ENCODE results near the gene CNOT6.

The CNOT6 gene

DNA sequence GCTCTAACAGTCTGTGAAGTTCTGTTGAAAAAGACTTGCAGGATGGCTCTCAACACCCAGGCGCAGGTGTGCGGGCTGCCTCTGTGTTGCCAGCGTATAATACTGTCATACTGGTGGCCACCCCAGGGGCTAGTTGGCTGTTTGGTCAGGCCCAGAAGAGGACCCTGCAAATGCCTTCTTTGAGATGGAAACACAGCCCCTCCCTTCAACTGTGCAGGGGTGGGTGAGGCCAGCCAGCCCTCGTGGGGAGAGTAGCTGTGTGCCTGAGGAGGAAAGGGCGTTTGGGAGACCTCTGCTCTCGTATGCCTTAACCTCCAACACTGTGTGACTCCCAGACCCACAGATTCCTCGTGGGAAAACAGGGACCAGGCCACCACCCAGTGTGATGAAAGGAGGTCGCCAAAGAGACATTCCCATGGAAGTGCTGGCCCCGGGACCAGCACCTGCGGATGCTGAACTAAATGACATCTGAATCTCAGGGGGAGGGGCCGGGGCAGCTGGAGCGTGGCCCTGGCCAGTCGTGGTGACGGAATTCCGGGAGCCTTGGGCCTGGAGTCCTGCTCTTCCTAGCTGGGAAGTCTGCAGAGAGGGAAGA lies 108.4 kb downstream of the CNOT6 start:
- no peak for DNase-seq

DNA sequence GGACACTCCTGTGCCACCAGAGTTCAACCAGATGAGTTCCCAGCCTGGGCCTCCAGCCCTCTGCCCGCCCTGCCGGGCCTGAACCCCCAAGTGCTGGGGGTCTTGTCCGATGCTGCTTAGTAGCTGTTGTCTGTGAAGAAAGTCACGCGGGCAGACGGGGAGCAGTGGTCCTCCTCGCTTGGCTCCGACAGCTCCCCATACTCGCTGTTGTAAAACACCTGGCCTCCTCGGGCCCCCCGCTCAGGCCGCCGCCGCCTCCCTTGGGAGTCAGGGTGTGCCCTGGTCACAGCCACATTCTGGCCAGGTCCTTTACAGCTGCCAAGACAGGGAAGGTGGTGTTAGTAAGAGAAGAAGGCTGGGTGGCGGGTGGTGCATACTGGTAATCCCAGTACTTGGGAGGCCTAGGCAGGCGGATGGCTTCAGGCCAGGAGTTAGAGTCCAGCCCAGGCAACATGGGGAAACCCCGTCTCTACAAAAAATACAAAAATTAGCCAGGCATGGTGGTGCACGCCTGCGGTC lies 109.0 kb downstream of the CNOT6 start:
- no peak for DNase-seq

DNA sequence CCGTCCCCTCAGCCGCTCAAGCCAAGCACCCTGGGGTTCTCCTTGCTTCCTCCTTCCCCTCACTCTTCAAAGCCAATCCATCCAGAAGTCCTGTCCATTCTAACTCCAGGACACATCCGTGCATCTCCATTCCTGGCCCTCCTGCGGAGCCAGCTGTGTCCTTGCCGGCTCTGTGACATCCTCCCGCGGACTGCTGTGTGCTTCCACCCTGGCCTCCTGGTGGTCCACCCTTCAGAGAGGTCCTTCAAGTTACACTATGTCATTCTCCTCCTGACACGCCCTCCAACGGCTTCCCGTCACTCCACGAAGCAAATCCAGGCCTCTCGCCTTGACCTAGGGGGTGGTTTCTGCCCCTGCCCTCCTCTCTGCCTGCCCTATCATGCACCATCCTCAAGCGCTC lies 110.1 kb downstream of the CNOT6 start:
- no peak for DNase-seq

DNA sequence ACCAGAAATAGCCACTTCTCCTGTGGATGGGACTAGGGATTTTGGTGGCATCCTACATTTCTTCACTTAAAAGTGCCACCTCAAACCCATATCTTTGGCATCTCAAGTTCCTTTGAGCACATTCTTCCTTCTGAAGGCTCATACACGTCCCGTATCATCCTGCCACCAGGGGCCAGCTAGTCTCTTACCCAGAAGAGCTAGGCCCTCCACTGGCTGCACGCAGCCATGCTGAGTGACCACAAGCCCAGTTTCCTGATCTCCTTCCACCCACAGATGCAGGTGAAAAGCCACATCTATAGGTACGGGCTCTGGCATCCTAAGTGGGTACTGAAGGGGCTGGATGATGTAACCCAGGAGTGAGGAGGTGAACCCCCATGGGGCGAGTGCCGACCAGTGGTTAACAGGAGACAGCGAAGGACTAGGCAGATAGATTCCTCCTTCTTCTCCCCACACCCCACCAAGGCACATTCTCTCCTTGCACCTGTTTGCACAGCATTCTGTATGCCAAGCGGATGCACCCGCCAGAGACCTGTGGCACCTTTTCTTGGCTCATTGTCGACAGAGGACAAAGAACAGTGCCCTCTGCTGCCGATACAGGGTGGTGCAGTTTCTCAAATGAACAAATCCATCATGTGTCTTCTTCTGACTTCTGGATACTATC lies 111.5 kb downstream of the CNOT6 start:
- DNase-seq, result peak; percentile 71

DNA sequence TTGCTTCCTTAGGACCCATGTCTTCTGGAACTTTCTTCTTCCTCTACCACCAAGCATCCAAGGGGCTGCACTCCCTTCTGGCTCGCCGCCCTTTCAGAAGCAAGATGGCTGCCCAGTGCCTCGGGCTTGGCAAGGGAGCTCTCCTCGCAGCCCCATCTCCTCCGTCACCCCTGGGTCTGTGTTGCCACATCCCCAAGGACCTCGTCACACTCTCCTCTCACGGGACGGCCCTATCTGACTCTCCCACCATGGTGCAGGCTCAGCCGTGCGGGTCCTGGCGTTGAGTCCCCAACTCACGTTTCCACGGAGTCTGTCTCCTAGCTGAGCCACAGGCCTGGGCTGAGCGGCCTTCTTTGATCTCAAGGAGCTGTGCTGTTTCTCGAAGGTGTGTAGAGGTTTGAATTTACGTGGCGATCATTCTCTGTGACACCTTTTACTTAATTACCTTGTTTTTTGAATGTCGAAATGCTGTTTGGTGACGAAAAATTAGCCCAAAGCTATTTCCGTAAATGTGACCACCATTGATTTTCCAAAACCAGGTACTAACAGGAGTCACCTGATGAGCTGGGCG lies 112.1 kb downstream of the CNOT6 start:
- no peak for DNase-seq

DNA sequence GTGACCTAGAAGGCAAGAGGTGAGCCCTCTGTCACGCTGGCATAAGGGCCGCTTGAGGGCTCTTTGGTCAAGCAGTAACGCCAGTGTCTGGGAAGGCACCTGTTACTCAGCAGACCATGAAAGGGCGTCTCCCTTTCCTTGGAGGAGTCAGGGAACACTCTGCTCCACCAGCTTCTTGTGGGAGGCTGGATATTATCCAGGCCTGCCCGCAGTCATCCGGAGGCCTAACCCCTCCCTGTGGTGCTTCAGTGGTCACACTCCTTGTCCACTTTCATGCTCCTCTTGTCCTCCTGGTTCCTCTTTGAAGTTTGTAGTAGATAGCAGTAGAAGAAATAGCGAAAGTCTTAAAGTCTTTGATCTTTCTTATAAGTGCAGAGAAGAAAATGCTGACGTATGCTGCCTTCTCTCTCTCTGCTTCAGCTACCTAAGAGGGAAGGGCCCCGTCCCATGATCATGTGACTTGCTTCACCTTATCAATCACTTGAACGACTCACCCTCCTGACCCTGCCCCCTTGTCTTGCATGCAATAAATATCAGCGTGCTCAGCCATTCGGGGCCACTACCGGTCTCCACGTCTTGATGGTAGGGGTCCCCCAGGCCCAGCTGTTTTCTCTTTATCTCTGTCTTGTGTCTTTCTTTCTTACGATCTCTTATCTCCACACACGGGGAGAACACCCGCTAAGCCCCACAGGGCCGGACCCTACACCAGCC lies 113.8 kb downstream of the CNOT6 start:
- DNase-seq, result no peak

DNA sequence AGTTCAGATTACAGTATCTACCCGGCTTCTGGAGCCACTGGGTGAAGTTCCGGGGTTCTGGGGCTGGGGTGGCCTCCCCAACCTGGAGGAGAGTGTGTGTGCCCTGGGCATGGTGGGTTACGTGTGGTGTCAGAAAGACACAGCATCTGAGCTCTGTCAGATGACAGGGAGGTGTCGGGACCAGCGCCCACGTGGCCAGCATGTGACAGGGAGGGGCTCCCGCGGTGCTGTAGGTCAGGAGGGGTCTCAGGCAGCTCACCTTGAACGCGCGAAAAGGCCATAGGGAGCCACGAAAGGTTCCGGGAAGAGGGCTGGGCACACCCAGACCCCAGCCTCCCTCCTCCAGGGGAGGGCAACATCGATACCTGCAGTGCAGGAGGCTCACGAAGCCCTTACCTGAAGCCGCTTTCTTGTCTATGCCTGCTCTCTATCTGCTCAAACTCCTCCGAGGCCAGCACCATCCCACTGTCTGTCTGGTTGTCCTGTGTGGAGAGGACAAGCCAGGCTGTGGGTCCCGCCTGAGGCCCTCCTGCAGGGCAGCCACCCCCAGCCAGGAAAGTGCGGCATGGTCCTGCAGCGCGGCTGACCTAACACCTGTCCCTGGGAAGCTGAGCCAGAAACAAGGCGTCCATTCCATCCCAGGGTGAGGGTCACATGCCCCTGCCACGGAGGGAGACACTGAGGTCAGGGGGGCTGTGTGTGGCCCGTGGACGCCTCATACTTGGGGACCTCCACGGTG lies 114.6 kb downstream of the CNOT6 start:
- DNase-seq, result no peak

DNA sequence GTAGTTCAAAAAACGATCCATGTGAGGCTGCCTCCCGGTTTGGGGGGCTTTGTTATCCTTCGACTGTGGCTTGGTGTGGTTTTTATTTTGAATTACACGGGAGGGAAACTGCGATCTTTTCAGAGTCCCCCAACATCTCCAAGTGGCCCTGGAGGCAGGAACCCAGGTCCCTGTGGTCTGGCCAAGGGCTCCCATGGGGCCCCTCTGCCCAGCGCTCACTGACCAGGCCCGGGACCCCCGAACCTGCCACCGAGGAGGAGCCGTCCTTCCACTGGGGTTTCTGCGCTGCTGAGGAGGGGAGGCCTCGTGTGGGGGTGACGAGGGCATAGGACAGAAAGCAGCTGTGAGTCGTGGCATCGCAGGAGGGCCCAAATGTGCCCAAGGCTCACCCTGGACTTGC lies 115.2 kb downstream of the CNOT6 start:
- no peak for DNase-seq

DNA sequence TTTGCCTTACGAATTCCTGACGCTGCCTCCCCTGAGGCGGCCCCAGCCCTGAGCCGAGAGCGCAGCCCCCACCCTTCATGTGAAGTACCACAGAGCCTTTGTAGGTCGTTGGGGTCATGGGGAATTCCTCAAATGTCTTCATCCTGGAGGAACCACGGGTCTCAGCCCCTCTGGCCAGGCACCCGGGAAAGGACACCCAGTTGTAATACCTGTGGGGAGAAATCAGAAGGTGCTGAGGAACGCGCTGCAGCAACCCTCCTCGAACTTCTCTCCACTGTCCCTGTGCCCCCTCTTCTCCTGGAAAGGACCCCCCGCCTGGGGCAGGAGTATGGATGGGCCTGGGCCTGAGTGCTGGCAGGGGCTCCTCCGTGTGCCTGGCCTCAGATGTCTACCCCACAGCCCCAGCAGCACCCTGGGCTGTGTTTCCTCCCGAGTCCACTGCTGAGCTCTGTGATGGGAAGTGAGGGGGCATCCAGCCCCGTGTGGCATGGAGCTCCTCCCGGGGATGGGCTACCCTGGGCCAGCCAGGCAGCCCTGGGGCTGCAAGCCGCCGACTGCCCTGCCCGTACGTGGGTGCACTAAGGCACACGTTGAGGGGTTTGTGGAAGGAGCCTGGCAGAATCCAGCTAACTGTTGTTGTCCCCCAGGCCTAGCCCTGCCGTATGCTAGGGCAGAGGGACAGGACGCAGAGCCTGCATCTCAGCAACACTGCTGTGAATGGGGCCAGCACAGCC lies 115.8 kb downstream of the CNOT6 start:
- no peak for DNase-seq

DNA sequence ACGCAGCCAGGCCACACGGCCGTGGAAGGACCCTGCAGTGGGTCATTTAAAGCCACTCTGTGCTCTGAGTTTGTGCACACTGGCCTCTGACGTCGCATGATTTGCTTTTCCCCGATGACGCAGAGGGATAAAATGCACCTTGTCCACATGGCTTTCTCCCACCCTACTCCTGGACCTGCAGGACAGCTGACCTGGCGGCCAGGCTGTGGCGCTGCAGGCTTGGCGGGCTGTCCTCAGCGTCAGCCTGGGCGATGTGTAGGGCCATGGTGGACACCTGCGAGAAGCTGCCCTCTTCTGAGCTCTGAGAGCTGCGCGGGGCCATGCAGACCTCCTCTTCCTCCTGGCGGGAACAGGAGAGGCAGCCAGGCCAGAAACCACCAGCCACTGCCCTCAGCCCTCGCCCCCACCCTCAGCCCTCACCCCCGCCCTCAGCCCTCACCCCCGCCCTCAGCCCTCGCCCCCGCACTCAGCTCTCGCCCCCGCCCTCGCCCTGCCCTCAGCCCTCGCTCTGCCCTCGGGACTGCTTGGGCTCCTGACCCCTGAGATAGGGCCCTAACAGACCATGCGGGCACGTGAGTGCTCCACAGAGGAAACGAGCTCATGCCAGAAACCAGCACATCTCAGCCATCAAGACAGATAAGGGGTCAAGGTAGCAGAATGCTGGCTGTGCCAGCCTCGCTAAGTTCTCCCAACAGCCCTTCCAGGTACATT lies 117.1 kb downstream of the CNOT6 start:
- no peak for DNase-seq

DNA sequence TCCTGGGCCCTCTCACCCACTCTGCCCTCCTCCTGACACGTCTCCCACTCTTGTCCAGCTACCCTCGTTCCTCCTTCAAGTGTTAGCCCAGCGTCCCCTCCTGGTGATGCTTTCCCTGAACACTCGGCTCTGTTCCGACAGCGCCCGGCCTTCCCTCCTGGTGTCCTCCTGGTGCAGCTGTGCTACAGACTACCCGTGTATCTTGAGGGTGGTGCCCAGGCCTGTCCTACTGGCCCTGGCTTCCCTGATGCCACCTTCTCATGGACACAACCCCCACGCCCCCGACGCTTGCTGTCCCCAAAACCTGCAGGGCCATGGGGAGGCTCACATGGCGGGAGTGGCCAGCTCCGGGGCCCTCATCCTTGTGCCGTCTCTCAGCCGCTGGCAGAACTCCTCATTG lies 118.5 kb downstream of the CNOT6 start:
- DNase-seq, result no peak

DNA sequence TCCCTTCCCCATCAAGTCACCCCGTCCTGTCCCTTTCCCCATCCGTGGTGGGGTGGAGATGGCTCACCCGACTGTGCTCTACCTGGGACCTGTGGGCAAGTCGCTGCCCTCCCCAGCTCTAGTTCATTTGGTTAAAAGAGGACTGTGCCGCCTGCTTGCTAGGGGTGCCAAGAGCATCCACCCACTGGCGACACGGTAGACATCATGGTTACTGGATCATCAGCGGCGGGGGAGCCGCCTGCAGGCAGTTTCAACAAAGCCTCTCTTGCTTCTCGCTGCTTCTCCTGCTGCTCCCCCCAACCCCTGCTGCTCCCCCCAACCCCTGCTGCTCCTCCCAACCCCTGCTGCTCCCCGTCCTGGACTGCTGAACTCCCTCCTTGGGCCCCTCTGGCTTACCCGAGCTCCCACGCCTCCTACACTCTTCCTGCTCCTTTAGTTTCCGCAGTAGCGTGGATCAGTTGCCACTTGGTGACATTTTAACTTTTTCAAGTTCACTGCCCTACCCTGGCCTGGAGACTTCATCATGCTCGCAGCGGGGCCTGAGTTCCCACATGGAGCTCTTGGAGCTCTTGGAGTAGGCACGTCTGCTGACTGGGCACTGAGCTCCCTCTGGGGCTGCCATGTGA lies 119.1 kb downstream of the CNOT6 start:
- DNase-seq, result no peak

DNA sequence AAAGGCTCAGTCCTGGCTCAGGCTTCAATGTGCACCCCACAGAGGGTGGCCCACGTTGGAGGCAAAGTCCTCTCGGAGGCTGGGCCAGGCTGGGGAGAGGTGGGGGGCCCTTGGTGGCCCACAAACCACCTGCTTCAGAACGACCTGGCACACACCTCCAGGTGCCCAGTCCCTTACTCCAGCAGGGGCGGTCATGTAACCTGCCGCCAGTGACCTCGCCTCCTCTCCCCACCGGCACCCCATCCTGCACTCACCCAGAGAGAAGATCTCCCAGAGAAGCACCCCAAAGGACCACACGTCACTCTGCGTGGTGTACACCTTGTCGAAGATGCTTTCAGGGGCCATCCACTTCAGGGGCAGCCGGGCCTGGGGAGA lies 119.6 kb downstream of the CNOT6 start:
- DNase-seq, result no peak

DNA sequence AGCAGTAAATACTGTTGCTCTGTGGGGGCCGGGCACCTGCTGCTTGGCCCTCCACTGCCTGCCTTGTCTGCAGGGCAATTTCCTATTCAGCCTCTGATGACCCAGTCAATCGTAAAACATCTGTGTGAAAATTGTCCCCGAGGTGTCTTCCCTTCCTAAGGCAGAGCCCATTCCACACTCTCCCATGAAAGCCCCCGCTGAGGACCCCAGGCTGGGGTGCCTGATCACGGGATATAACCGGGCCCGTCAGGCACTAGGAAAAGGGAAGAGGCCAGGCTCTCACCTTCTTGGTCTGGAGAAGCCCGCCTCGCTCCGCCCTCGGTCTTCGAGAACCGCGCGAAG lies 124.3 kb downstream of the CNOT6 start:
- no peak for DNase-seq

DNA sequence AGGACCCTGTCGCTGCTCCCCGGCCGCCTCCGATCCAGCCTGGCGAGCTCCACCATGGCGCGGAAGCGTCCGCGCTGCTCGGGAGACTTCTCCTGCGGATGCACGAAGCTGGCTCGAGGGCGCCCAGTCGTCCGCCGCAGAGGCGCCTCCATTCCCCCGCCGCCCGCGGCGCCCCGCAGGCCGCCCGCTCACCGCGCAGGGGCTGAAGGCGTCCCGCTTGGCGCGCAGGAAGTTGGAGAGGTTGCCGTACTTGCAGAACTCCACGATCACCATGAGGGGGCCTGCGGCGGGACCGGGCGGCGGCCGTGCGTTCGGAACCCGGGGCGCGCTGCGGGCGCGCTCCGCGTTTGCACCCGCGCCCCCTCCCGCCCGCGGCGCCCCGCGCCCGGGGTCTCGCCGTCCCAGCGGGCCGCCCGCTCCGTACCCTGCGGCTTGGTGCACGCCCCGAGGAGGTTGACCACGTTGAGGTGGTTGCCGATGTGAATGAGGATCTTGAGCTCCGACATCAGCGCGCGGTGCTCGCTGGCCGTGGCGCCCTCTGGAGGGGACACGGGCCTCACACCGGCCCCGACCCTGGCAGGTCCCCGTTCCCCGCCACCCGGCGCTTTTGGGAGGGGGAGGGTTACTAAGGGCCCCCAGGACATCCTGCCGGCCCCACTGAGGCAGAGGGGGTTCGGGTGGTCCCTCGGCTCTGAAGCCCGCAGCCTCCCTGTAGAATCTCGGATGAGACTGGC lies 124.8 kb downstream of the CNOT6 start:
- peak; percentile 50 for DNase-seq

DNA sequence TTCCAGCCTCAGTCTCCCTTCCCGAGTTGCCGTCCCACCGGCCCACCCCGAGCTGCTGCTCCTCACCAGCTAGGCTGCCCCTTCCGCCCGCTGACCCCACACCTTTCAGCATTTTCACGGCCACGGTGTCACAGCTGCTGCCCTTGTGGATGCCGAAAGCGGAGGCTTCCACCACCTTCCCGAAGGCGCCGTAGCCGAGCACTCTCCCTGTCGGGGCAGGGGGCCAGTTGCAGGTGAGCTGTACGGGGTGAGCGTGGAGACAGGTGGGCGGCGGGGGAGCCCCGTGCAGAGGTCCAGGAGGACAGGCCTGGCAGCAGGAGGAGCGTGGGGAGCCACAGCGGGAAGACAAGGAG lies 125.4 kb downstream of the CNOT6 start:
- DNase-seq, result no peak

DNA sequence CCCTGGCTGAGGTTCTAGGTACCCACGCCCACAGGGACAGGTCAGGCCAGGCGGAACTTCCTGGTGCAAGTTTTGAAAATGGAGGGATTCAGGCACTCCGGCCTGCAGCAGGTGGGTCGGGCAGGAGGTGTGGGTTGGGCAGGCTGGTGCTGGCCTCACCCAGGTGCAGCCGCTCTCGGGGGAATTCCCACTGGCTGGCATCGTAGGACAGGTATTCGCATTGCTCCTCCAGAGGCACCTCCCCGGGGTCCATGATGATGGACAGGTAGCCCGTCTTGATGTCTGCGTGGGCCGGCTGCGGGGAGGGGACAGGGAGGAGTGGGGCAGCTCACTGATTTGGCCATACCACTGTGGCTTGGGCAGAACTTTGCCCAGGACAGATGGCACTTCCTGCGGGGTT lies 125.8 kb downstream of the CNOT6 start:
- no peak for DNase-seq

DNA sequence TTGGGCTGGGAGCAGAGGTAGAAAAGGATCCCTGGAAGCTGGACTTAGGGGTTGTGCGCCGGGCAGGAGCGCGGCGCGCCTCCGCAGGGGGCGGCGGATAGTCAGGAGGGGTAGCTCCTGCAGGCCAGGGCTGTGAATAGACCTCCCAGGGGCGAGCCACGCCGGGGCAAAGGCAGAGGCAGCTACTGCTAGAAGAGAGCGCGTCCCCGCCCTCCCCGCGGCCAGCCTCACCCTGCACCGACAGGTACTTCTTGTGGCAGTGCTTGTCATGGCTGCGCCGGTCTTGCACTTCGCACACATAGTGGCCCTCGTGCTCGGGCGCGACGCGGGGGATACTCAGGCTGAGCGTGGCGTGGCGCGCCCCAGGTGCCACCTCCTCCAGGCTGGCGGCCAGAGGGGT lies 127.1 kb downstream of the CNOT6 start:
- DNase-seq, result no peak

DNA sequence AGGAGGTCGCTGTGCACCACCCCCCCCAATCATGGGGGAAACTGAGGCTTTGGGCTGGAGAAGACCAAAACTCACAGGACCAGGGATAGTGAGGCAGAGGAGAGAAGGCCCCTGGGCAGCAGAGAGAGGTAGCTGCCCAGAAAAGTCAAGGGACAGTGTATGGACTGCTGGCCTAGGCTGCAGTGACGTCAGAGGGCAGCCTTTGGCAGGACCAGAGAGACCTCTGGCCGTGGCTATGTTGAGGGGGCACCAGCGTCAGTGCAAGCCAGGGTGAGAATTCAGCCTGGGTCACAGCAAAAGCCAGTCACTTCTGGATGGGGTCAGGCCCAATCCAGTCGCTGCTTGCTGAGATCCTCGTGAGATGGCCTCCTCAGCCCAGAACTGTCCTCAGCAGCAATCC lies 128.7 kb downstream of the CNOT6 start:
- DNase-seq, result no peak

DNA sequence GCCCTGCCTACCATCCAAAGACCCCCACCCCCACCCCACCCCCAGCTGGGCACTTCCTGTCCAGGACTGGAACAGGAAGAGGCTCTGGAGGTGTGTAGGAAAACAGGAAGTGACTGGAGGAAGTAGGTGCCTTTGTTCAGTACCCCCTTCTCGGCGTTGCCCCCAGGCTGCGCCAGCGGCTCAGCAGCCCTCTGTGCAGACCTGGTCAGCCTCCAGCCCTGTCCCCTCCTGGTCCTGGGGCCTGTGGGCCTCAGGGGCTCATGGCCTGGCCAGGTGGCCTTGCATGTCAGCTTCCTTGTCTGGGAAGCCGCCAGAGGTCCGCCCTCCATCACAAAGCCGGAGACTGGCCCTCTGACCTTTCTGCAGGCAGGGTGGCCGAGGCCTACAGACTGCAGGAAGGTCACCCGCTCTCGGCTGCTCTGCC lies 129.2 kb downstream of the CNOT6 start:
- DNase-seq, result no peak

DNA sequence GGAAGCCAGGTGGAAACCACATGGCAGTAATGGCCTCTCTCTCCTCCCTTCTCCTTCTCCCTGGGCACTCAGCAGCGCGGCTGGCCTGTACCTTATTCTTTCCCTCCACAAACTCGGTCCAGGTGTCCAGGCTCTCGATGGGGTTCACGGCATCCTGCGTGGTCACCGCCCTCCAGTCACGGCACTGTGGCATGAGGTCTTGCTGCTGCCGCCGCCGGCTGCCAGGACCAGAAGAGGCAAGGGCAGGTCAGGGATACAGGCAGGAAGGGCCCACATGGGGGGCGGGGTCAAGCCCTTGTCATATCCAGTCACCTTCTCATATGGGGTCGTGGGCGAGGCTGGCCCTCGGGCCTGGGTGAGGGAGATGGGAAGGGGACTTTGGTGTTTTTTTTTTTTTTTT lies 129.7 kb downstream of the CNOT6 start:
- DNase-seq, result no peak

Data from stimulated activated CD4-positive, alpha-beta T cell treated with anti-CD3 and anti-CD28 coated beads, Interleukin-1b, Interleukin-23, amount 100 ng/mL, for 48 hours (primary cell).